Keratinocyte (primary cell): ENCODE results near the gene SMIM38.

Experiments used
- CTCF ChIP-seq, 3 experiments: IDR thresholded peaks in 1 of 3; conservative IDR thresholded peaks in 1 of 3; optimal IDR thresholded peaks in 1 of 3; 2 replicates in 2 of 3; 3 replicates in 1 of 3; pipeline versions ENCODE3 to v1.5.1; 2011; ENCODE audit warnings: low read length in 3 of 3, mild to moderate bottlenecking in 3 of 3, moderate library complexity in 2 of 3, control low read depth in 1 of 3, inconsistent platforms in 1 of 3; ENCODE audit not compliant: insufficient read depth in 2 of 3; ENCODE audit errors: extremely low read depth in 1 of 3
- EZH2 ChIP-seq: IDR thresholded peaks from one replicate; pipeline ENCODE4 v1.6.1; 2012; ENCODE audit warnings: inconsistent platforms, mild to moderate bottlenecking, low read length, moderate library complexity

- TF ChIP-seq CTCF (optimal IDR thresholded peaks at IDR 0.05 in 1 of 3, IDR thresholded peaks at IDR 0.05 in 1 of 3, conservative IDR thresholded peaks at IDR 0.05 in 1 of 3; ENCODE audit: extremely low read depth in 1 of 3, insufficient read depth in 2 of 3, low read length in 3 of 3): no peak
- TF ChIP-seq EZH2: no peak
Measured at GRCh38 chr11:69114811-69115523, 40.8 kb upstream of the SMIM38 start.
